BJ (cell line): ENCODE measurements around the gene MRPL58. TPM values are rescaled to one million over a fixed set of nuclear protein-coding genes. Genes with fewer than 3 reads are reported as not detected.

Experiments used
- CTCF ChIA-PET: fragments of 350-600 bp; formaldehyde crosslinking; extraction: SDS; loops from one replicate; lab custom pipeline; 2021; ENCODE audit warnings: antibody characterized with exemption, inconsistent platforms; lab: Yijun Ruan, JAX
- POLR2A ChIA-PET: fragments of 300-600 bp; sonication (Branson Sonifier 250); formaldehyde crosslinking; extraction: SDS; loops from one replicate; lab custom pipeline; 2021; ENCODE audit warnings: antibody characterized with exemption; lab: Charles Lee
- DNase-seq: peaks from one replicate; pipeline ENCODE4 v3.0.0-alpha.2; 2011; ENCODE audit warnings: low read depth
- H3K27me3 ChIP-seq: 2 replicates; pipeline ENCODE4 v1.6.0; 2011; ENCODE audit warnings: low read length; ENCODE audit not compliant: control insufficient read depth, insufficient read depth
- H3K36me3 ChIP-seq: 2 replicates; pipeline ENCODE4 v1.5.1; 2011; ENCODE audit warnings: low read length; ENCODE audit not compliant: control insufficient read depth, insufficient read depth
- H3K4me3 ChIP-seq: 2 replicates; pipeline ENCODE4 v1.5.1; 2011; ENCODE audit warnings: low read depth, mild to moderate bottlenecking, control low read depth, low read length
- CTCF ChIP-seq: IDR thresholded peaks from 2 replicates; pipeline ENCODE4 v1.5.1; 2011; ENCODE audit warnings: low read depth, mild to moderate bottlenecking, control low read depth, inconsistent platforms, low read length, moderate library complexity; ENCODE audit not compliant: insufficient read depth
- polyA plus RNA-seq: library from polyadenylated mRNA; depleted of rRNA; stranded (reverse); fragments of >200 nt; gene quantifications from 2 replicates; pipeline ENCODE4 v1.2.3, GENCODE V29; 2011

Gene MRPL58
- polyA plus RNA-seq, 1 experiment, result 44.2 TPM

- no peak overlapping the region for H3K4me3 ChIP-seq
- no peak for TF ChIP-seq CTCF
- CTCF ChIA-PET, result interaction anchor here (1.7 kb wide), 1 partner anchor 46 kb away, joined by 14 read pairs; no protein-coding TSS in a partner anchor
- DNase-seq, result no peak
- H3K36me3 ChIP-seq, result peaks cover 21% of the 10 kb centered on the region
- POLR2A ChIA-PET, result no interaction called here
- H3K27me3 ChIP-seq, result no peaks in the 10 kb centered on the region
These were observed 5.8 kb upstream of the MRPL58 start for GRCh38 chr17:75006653-75007052.

DNA sequence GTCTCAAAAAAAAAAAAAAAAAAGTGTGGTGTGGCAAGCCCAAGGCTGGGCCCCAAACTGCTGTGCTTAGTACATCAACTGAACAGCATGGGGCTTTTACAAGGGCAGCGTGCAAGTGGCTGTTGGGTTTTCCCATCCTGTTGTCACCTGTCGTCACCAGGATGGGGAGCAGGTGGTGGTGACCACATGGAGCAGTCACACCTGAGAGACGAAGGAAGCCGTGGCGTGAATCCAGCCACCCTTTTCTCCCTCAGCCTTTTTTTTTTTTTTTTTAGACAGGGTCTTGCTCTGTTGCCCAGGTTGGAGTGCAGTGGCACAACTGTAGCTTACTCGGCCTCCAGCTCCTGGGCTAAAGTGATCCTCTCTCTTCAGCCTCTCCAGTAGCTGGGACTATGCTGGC is 4.1 kb upstream of the MRPL58 start:
- H3K4me3 ChIP-seq, result no peak overlapping the region
- no peak for DNase-seq
- H3K27me3 ChIP-seq, result no peaks in the 10 kb centered on the region
- POLR2A ChIA-PET, result interaction anchor here (0.8 kb wide), 1 partner anchor 1581 kb away, joined by 4 read pairs; no protein-coding TSS in a partner anchor
- no peak for TF ChIP-seq CTCF
- H3K36me3 ChIP-seq, result peaks cover 14% of the 10 kb centered on the region
- CTCF ChIA-PET, result interaction anchor here (0.5 to 1.1 kb wide), 3 partner anchors 9 to 123 kb away, joined by 3 to 5 read pairs (median 4); no protein-coding TSS in a partner anchor

GRCh38 chr17:75009139-75009724 is 3.2 kb upstream of the MRPL58 start:
- POLR2A ChIA-PET, result interaction anchor here (0.8 kb wide), 1 partner anchor 1580 kb away, joined by 4 read pairs; no protein-coding TSS in a partner anchor
- H3K36me3 ChIP-seq, result peaks cover 10% of the 10 kb centered on the region

DNA sequence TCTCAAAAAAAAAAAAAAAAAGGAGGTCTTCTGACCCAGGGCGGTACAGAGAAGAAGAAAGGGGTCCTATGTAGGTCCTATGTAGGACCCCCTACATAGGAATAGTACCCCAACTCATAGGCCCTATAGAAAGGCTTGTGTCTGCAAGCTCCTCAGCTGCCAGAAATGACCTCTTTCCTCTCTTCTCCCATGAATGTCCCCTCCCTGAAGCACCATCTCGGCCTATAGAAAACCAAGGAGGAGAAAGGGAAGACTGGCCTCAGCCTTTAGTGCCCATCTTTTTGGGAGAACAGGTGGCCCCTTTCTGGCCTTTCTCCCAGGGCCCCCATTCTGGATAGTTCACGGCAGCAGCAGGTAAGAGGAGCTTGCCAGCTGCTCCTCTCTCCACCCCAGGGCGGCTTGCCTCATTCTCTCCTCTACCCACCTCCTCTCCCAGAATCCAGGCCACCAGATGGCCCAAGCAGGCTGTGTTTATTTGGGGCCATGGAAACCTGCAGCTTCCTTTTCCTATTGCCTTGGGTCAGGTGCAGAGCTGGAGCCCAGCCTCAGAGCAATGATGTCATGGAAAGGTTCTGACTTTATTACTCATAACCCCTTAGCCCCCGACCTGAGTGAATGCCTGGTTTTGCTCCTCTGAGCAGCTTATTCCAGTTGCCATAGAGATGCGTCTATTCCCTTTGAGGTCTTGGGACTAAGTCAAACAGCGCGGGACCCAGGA is 1.6 kb upstream of the MRPL58 start:
- H3K36me3 ChIP-seq, result no peaks in the 10 kb centered on the region
- TF ChIP-seq CTCF, result no peak
- H3K4me3 ChIP-seq, result no peak overlapping the region
- CTCF ChIA-PET, result interaction anchor here (0.6 to 4.8 kb wide), 6 partner anchors 10 to 53 kb away, joined by 3 to 52 read pairs (median 6); no protein-coding TSS in a partner anchor
- POLR2A ChIA-PET, result no interaction called here
- no peak for DNase-seq
- no peaks in the 10 kb centered on the region for H3K27me3 ChIP-seq

More at GRCh38 chr17:75009139-75009724, 3.2 kb upstream of the MRPL58 start:
- CTCF ChIA-PET, result interaction anchor here (0.5 to 4.8 kb wide), 3 partner anchors 10 to 47 kb away, joined by 3 to 52 read pairs (median 5); no protein-coding TSS in a partner anchor
- Histone ChIP-seq H3K27me3 (no peaks in the 10 kb centered on the region), H3K4me3 (no peak overlapping the region)
- TF ChIP-seq CTCF, result no peak
- DNase-seq, result no peak
